Nucleus accumbens (tissue), 56 donors: ENCODE measurements around the gene PACSIN1.
A peak's percentile ranks its signal among the peaks of the same experiment; 100 is the strongest.
"Not testable (repeated sequence)": the region's sequence is repeated elsewhere in the genome, so short reads cannot be mapped to it uniquely, and the experiment has no call there.

ENCODE experiments used
- DNase-seq, 56 donors: peaks; one replicate each; lab custom pipeline; 2025; lab: John Stamatoyannopoulos, UW

The PACSIN1 gene

GRCh38 chr6:34457742-34458735 lies 7.8 kb upstream of the PACSIN1 start:
- DNase-seq, result no peak

- peak in 13 of 56 donors; percentile 2 to 47 (median 8) for DNase-seq
Measured at GRCh38 chr6:34459899-34460593, 5.8 kb upstream of the PACSIN1 start.

- no peak for DNase-seq
Measured at GRCh38 chr6:34460796-34461507, 4.9 kb upstream of the PACSIN1 start.

DNA sequence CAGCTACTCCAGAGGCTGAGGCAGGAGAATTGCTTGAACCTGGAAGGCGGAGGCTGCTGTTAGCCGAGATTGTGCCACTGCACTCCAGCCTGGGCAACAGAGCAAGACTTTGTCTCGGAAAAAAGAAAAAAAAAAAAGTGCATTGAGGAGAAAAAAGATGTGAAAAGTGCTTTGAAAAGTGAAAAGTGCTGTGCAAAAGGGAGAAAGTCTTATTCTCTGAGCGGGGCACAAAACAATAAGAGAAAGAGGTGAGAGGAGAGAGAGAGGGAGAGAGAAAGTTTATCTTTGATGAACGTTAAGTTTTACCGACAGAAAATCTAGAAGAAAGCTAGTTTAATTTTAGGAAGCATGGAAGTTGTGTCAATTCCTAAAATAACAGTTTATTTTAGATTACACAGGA lies 3.9 kb upstream of the PACSIN1 start:
- no peak for DNase-seq

DNA sequence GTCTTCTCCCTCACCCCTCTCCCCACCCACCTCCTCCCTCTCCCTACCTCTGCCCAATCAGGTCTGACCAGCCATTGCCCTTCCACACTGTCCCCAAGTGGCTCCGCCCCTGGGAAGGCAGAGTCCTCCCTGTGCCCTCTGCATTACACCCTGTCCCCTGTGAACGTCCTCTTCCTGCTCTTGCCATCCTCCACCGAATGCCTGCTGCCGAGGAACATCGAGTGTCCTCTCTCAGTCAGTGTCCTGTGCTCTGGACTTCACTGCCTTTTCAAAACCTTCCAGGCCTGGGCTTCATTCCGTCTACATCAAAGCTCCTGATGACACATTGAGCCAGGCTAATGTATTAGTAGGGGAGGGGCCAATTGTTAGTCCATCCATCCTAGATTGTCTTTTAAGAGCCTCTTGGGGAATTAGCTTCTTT lies 3.3 kb upstream of the PACSIN1 start:
- DNase-seq, result no peak

- no peak for DNase-seq
Measured at GRCh38 chr6:34463299-34463698, 2.6 kb upstream of the PACSIN1 start.

GRCh38 chr6:34463849-34464248 lies 2.0 kb upstream of the PACSIN1 start:
- no peak for DNase-seq

DNA sequence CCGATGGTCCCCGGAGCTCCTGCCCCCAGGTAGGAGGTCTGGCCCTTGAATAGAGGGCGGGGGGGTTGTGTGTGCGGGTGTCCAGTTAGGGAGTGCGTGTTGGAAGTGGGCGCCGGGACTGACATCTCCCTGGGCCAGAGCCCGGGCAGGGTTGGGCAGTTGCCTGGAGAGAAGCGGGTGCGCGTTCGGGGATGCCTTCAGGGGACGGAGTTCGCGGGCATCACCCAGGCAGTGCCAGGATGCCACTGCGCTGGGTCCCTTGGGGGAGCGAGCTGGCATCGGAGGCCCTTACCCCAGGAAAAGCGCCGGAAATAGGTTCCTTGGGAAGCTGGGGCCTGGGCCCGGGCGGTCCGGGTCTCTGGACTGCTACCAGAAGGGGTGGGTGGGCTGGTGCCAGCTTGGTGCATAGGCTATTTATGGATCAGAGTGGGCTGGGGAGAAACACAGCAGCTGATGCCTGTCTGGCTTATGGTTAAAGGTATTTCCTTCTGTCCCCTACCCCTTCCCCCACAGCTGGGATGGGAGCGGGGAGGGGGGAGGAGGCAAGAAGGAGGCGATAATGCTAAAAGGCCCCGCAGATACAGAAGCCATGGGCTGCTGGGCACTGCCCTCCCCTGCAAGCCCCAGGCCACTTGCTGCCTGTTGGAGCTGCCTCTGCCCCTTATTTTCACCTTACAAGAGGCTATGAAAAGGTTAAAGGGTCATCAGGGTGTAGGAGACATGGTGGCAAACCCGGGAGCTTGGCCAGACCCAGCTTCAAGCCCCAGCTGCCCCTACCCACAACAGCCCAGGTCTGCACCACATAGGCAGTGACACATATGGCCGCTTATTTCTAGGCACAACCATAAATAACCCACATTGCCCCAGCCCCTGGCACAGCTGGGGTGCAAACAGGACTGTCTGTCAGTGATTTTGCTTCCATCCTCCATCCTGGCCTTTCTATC lies 638 bp downstream of the PACSIN1 start:
- DNase-seq, result no peak

DNA sequence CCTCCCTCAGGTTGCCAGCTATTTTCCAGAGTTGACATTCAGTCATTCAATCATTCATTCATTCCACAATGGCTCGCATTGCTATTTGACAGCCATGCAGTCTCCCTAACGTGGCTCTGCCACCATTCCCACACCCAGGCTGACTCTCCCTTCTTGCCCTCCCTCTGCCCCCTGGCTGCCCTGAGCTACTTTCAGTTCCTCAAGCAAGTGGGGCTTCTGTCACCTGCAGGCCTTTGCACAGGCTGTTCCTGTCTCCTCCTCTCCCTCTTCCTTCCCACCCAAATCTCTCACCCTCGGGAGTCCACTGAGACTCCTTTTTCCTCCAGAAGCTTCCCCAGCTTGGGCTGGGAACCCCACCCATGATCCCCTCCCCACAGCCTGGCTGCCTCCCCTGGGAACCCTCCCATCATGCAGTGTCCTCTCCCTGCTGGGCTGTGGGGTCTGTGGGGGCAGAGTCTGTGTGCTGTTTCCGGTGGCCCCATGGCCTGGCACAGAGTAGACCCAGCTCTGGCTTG lies 2.6 kb downstream of the PACSIN1 start:
- no peak for DNase-seq

- no peak for DNase-seq
Measured at GRCh38 chr6:34469499-34469898, 3.6 kb downstream of the PACSIN1 start.

GRCh38 chr6:34472425-34472824 lies 6.5 kb downstream of the PACSIN1 start:
- DNase-seq, result no peak

- DNase-seq, result no peak
Measured at GRCh38 chr6:34473967-34474366, 8.1 kb downstream of the PACSIN1 start.

- DNase-seq, result no peak
Measured at GRCh38 chr6:34474754-34475153, 8.9 kb downstream of the PACSIN1 start.

- DNase-seq, result no peak
Measured at GRCh38 chr6:34475238-34475682, 9.4 kb downstream of the PACSIN1 start.

DNA sequence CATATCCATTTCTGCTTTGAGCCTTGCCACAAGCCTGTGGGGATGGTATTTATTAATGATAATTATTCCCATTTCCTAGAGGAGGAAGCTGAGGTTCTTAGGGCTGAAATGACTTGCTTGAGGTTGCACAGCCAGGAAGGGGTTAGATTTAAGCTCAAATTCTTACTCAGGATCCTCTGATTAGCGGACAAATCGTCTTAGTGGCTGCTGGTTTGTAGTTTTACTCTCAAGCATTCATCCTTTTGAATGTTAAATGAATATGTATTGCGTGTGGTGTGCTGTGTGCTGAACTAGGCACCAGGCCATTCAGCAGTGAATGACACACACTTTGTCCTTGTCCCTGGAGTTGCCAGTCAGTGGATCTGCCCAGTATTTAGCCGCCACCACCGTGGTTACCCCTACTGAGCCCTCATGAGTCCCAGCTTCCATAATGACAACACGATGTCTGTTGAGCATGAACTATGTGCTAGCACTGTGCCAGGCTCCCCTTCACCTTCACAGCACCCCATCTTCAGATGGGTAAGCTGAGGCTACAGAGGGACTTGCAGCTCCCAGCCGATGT lies 10.0 kb downstream of the PACSIN1 start:
- DNase-seq, result no peak

DNA sequence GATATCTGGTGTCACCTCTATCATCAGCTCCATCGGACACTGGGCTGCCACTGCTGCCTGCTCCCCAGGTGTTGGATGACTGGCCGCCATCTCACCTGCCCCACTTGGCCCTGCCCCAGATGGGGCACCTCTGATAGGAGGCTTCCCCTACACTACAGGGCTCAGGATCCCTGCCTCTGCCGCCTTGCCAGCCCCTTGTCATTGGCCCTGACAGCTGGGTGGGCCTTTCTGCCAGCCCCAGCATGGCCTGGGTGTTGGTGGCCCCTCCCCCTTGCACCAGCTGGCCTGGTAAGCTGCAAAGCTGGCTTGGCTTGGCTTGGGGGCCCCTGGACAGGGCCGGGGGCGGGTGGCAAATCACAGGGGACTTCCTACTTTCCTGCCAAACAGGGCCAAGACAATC lies 10.6 kb downstream of the PACSIN1 start:
- no peak for DNase-seq

- DNase-seq, result no peak
Measured at GRCh38 chr6:34476921-34477320, 11.0 kb downstream of the PACSIN1 start.

DNA sequence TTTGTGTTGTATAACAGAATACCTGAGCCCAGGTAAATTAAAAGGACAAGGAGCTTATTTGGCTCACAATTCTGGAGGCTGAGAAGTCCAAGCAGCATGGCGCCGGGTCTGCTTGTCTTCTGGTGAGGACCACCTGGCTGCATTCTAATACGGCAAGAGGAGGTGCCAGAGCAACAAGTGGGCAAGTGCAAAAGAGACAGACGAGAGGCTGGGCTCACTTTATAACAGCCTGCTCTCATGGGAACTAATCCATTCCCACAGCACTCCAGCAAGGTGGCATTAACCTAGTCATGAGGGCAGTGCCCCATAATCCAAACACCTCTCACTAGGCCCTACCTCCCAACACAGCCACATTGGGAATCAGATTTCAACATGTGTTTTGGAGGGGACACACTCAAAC lies 12.9 kb downstream of the PACSIN1 start:
- DNase-seq, result no peak

GRCh38 chr6:34483781-34484180 lies 17.9 kb downstream of the PACSIN1 start:
- DNase-seq, result not testable (repeated sequence)
